Nephron (organoid): ENCODE data around the gene VAV2.

Source experiments
- H3K27ac Mint-ChIP-seq, 3 experiments: 2 replicates each; pipeline ENCODE4 v1.8.0; 2020; ENCODE audit warnings: mixed read lengths in 3 of 3, mild to moderate bottlenecking in 2 of 3, moderate library complexity in 1 of 3
- H3K27me3 Mint-ChIP-seq: 2 replicates; pipeline ENCODE4 v1.8.0; 2021; ENCODE audit warnings: low read depth, mild to moderate bottlenecking, moderate library complexity, mixed read lengths
- H3K36me3 Mint-ChIP-seq: 2 replicates; pipeline ENCODE4 v1.8.0; 2020; ENCODE audit warnings: low read depth, mixed read lengths
- H3K4me1 Mint-ChIP-seq: 2 replicates; pipeline ENCODE4 v1.8.0; 2020; ENCODE audit warnings: mixed read lengths
- H3K4me3 Mint-ChIP-seq, 3 experiments: 2 replicates each; pipeline ENCODE4 v1.8.0; 2020; ENCODE audit warnings: mild to moderate bottlenecking in 3 of 3, mixed read lengths in 3 of 3, moderate library complexity in 2 of 3
- H3K9me3 Mint-ChIP-seq: 2 replicates; pipeline ENCODE4 v1.8.0; 2020; ENCODE audit warnings: mixed read lengths
- CTCF ChIP-seq, 3 experiments: fragments of 200-600 bp; sonication (generic); IDR thresholded peaks; one replicate each; pipeline ENCODE4 v1.5.0; 2021; ENCODE audit warnings: antibody characterized with exemption in 3 of 3; ENCODE audit not compliant: unreplicated experiment in 3 of 3

VAV2 gene

GRCh38 chr9:133981958-133982681 lies 10.0 kb downstream of the VAV2 start:
- Mint-ChIP-seq H3K4me1 (peaks cover 37% of the 10 kb centered on the region), H3K27ac (no peak overlapping the region), H3K9me3 (no peaks in the 10 kb centered on the region), H3K36me3 (no peaks in the 10 kb centered on the region), H3K27me3 (no peaks in the 10 kb centered on the region), H3K4me3 (no peak overlapping the region)
- no peak for TF ChIP-seq CTCF (IDR thresholded peaks at IDR 0.05; ENCODE audit: unreplicated experiment in 3 of 3)

- H3K4me3 Mint-ChIP-seq, result no peak overlapping the region
- H3K9me3 Mint-ChIP-seq, result no peaks in the 10 kb centered on the region
- H3K36me3 Mint-ChIP-seq, result no peaks in the 10 kb centered on the region
- no peak overlapping the region for H3K27ac Mint-ChIP-seq
- no peak for TF ChIP-seq CTCF (IDR thresholded peaks at IDR 0.05; ENCODE audit: unreplicated experiment in 3 of 3)
- peaks cover 35% of the 10 kb centered on the region for H3K4me1 Mint-ChIP-seq
- no peaks in the 10 kb centered on the region for H3K27me3 Mint-ChIP-seq
These were observed 10.6 kb downstream of the VAV2 start for GRCh38 chr9:133981589-133981957.

GRCh38 chr9:133980864-133981588 lies 11.1 kb downstream of the VAV2 start:
- Mint-ChIP-seq H3K27ac (peak overlapping the region; percentile 31 to 80 (median 48)), H3K36me3 (no peaks in the 10 kb centered on the region), H3K9me3 (no peaks in the 10 kb centered on the region), H3K27me3 (no peaks in the 10 kb centered on the region), H3K4me3 (no peak overlapping the region), H3K4me1 (peaks cover 35% of the 10 kb centered on the region)
- TF ChIP-seq CTCF (IDR thresholded peaks at IDR 0.05; ENCODE audit: unreplicated experiment in 3 of 3), result no peak

GRCh38 chr9:133979921-133980863 lies 11.9 kb downstream of the VAV2 start:
- Mint-ChIP-seq H3K4me3 (peak overlapping the region in 1 of 3 experiments; percentile 18), H3K27ac (peak overlapping the region; percentile 31 to 80 (median 48)), H3K36me3 (no peaks in the 10 kb centered on the region), H3K27me3 (no peaks in the 10 kb centered on the region), H3K4me1 (peaks cover 35% of the 10 kb centered on the region), H3K9me3 (no peaks in the 10 kb centered on the region)
- no peak for TF ChIP-seq CTCF (IDR thresholded peaks at IDR 0.05; ENCODE audit: unreplicated experiment in 3 of 3)

GRCh38 chr9:133979273-133979920 lies 12.7 kb downstream of the VAV2 start:
- TF ChIP-seq CTCF (IDR thresholded peaks at IDR 0.05; ENCODE audit: unreplicated experiment in 3 of 3), result no peak
- no peaks in the 10 kb centered on the region for H3K27me3 Mint-ChIP-seq

More at GRCh38 chr9:133979273-133979920, 12.7 kb downstream of the VAV2 start:
- Mint-ChIP-seq H3K27ac (peak overlapping the region in 2 of 3 experiments; percentile 24 to 77), H3K4me3 (peak overlapping the region in 2 of 3 experiments; percentile 26 to 57), H3K36me3 (no peaks in the 10 kb centered on the region), H3K9me3 (no peaks in the 10 kb centered on the region), H3K4me1 (peaks cover 40% of the 10 kb centered on the region)
